Hematopoietic multipotent progenitor cell treated with erythropoietin and hydrocortisone succinate and interleukin-3 and kit ligand, for 17 days (in vitro differentiated cells): ENCODE results near the gene SMARCA2.

Experiments
- DNase-seq: peaks from one replicate; pipeline ENCODE4 v3.0.0-alpha.2; 2015; ENCODE audit warnings: low spot score

The SMARCA2 gene

DNA sequence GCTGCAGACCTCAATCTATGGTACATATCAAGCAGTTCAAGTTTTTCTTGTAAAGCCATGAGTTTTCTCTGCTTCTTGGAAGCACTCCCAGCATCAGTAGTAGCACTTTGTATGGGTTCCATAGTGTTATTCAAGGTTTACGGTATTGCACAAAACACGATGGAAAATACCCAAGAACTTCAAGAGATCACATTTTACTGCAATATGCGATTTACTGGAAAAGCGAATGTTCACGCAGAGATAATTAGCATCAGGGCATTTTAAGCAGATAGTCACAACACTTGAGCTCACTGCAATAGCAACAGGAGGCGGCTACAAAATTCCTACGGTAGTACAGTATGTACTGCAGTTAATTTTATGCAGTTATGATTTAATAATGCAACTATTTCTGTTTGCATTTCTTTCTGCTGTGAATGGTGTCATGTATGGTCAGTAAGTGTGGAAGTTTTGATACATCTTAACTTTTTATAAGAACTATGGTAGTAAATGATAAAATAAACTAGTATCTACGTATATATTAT is 200.8 kb downstream of the SMARCA2 start:
- DNase-seq, result no peak

DNA sequence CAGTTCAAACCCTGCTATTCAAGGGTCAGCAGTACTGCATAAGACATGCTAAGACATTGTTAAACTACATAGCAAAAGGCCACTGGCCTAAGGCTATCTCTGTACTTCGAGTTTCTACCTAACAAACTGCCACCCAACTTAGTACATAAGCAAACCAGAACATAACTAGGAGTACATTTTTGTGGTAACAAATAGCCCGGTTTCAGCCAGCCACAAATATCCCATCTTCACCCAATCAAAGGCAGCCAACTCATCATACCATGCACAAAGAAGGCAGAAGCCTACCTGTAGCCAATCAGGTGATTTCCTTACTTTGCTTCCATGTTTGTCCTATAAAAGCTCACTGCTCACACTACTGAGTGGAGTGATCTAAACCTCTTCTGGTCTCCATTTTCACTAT is 201.4 kb downstream of the SMARCA2 start:
- DNase-seq, result no peak

DNA sequence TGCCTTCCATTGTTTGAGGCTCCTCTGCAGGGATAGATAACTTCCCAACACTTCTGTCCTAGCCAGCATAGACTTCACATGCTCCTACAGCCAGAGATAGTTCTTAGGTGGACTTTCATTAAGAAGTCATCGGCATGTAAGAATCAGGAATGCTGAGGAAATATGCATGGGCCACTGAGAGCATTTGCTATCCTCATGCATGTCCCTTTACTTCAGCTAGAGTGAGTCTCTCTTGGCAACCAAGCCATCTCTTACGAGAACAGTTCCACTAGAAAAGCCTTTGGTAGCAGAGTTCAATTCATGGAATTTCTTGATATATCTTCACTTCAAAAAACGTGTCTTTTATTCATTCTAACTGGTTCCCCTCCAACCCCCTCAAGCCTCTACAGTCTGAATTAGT is 202.4 kb downstream of the SMARCA2 start:
- no peak for DNase-seq

DNA sequence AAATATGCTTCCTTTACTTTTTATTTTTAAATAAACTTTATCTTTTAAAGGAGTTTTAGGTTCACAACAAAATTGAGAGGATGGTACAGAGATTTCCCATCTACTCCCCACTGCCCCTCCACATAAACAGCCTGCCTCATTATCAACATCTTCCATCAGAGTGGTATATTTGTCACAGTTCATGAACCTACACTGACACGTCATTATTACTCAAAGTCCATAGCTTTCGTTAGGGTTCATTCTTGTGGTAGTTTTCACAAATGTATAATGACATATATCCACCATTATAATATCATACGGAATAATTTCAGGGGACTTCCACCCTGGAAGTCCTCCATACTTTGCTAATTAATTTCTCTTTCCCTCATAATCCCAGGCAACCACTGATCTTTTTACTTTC is 204.9 kb downstream of the SMARCA2 start:
- DNase-seq, result no peak

DNA sequence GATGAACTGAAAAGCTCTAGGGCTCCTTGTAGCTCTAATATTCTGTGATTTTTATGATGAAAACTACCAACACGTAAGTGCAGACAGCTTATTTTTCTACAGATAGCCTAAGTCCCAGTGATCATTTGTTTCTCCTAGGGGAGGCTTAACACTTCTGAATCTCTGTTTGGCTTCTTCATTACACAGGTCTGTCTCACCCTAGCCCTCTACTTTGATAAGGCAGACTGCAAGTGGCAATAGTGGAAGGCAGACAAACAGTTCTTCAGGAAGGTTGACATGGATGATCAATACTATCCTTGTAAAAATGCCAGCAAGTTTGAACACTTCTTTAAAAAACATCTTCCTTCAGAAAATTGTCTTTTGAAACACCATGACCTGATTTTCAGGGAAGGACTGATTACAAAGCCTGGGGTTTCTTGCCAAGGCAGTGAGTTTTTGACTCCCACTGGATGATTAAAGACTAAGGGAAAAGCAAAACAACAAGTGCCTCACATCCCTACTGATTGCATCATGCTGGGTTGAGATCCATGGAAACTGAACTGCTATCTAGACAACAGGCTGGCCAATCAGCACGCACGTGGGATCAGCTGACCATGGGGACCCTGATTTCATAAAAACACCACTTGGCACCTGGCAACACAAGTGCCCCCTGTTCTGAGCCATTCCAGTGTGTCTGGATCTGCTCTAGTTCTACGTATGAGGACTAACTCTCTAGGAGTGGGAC is 212.2 kb downstream of the SMARCA2 start:
- DNase-seq, result no peak

DNA sequence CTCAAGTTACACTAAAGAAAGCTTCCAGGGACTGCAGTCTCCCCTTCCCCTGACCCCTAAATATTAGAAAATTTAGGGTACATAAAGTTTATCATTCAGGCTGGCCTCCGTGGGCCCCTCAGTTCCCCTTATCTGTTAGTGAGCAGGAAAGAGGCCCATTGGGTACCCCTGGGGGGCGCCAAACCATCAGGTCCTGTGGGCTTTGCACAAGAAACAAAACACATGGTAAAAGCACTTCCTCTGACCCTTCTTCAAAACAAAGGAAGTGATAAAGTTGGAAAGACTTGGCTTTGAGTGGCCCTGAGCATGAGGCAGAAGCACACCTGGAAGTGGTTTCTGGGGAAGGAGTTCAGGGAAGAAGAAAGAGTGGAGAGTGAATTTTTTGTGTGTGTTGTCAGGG is 213.0 kb downstream of the SMARCA2 start:
- DNase-seq, result no peak

DNA sequence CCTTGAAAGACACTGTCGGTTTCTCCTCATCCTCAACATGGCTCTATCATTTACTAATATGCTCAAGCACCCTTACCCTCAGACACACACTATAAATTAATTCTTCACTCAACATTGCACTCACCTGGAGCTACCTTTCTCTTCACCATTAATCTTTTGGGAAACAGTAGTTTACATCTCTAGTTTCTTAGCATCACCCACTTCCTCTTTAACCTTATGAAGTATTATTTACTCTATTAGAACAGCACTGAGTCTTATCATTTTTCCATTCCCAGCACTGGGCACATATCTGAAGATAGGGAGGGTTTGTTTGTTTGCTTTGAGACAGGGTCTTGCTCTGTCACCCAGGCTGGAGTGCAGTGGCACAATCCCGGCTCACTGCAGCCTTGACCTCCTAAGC is 213.5 kb downstream of the SMARCA2 start:
- no peak for DNase-seq

DNA sequence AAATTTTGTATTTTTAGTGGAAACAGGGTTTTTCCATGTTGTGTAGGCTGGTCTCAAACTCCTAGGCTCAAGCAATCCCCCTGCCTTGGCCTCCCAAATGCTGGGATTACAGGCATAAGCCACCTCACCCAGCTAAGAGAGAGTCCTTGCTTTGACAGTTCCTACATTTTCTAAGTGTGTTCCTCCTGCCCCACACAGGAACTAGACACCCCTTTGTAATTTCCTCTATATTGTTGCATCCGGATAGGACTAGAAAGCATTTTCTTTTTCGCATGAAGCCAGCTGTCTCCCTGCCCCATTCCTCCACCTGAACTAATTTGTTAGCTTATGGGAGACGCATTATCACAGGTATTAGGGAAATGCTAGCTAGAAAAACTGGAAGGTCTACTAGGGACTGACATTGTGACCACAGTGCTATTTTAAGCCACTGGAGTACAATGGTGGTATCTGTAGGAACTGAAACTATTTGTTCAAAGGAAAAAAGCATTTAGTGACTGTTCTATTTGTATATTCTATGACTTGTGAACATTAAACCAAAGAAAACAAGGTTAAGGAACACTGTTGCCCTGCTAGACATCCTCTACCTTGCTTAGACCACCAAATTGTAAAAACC is 214.1 kb downstream of the SMARCA2 start:
- DNase-seq, result no peak

DNA sequence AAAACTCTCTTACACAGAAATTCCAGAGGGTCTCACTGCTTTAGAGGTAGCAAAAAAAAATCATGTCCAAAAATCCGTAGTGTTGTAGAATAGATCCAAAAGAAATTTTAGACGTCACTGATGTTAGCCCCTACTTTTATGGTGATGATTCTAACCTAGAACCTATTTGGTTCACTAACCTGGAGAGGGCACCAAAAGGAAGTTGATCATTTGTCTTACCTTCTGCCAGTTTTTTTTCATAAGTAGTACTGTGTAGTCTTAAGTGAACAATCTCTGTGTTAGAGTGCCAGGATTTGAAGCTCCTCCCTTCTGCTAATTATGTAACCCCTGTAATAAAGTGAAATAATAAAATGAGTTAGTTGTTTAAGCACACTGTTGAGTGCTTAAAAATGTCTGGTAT is 215.2 kb downstream of the SMARCA2 start:
- no peak for DNase-seq

DNA sequence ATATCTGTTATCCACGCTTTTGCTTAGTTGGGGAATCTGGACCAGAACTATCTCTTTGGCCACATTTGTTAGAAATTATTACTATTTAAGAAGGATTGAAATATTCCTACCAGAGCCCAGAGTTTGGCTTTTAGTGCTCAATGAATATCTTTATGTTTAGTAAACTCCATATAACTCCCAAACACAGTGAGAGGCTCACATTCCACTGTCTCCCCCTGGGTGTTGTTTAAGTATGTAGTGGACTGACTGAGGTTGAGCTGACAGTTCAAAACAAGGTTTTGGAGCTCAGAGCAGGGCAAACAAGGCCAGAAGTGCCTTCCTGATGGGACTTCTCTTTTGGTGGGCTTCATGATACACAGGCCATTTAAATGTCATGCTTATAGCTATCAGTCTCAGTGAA is 216.0 kb downstream of the SMARCA2 start:
- DNase-seq, result no peak

DNA sequence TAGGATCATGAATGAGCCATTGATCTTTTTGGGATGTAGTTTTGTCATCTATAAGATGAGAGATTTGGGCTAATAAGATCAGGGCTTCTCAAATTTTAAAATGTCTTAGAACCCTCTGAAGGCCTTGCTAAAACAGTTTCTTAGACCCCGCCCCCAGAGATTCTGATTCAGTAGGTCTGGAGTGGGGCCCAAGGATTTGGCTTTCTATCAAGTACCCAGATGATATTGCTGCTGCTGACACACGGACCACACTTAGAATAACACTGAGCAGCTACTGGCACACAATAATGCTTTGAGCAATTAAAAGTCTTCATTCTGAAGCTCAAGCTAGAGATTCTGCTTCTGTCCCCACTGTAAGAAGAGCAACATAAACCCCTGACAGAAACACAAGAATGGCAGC is 216.7 kb downstream of the SMARCA2 start:
- no peak for DNase-seq

DNA sequence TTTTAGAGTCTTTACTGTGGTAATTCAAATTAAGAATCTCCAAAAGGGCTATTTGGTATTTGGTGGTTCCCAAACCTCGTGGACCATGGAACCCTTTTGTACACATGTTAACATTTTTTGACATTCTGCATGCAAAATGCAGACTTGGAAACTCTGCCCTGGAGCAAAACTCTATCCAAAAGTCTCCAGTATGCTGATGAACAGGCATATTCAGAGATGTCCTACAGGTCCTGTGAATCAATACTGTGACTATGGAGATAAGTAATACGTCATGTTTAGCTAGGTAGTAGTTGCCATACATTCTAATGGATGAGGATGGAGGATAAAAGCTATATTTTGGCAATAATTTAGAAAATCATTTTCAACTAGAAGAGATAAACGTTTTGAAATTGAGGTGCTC is 218.1 kb downstream of the SMARCA2 start:
- DNase-seq, result no peak

DNA sequence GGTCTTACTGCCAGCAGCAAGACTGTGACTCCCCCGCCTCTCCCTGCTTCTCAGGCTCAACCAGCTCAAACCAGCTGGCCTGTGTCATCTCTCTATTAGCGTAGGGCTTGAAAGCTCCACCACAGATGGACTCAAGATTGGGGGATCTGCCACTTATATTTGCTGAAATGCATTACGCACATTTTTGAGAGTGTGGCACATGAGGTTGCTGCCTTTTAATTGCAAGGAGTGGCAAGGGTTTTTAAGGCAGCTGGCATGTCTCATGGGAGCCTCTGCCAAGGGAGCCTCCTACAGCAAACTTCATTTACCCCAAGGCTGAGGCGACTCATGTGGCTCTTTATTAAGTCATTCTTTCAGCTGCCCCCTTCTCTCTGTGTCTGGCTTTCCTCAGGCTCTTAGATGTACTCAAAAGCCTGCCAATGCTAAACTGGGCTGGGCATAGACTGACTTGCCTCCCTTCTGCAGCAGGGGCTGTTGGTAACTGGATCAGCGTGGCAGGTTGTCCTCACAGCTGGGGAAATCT is 219.3 kb downstream of the SMARCA2 start:
- no peak for DNase-seq

DNA sequence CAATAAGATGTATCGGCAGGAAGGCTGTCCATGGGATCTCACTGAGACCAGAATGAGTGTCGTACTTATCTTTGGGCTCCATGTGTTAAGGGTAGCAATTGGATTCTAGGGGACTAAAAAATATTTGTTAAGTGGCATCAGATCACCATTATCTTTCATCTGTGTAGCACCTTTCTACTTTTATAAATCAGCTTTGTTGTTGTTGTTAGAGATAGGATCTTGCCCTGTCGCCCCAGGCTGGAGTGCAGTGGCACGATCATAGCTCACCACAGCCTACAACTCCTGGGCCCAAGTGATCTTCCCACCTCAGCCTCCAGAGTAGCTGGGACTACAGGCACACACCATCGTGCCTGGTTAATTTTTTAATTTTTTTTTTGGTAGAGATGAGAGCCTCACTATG is 220.5 kb downstream of the SMARCA2 start:
- no peak for DNase-seq

DNA sequence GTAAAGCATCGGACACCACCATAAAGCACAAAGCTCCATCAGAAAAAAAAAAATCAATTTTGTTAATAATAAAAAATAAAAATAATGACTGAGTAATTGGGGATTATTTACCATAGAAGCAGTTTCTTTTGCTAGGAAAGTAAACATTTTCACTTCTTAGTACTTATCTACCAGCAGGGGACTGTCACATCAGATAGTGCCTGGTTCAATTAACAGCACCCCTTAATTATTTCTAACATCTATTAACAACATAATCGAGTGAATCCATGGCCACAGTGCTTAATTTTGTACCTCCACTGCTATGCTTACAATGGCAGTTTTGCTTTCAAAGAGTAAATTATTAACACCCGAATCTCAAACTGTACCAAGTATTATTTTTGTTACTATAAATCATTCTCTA is 221.7 kb downstream of the SMARCA2 start:
- DNase-seq, result no peak

DNA sequence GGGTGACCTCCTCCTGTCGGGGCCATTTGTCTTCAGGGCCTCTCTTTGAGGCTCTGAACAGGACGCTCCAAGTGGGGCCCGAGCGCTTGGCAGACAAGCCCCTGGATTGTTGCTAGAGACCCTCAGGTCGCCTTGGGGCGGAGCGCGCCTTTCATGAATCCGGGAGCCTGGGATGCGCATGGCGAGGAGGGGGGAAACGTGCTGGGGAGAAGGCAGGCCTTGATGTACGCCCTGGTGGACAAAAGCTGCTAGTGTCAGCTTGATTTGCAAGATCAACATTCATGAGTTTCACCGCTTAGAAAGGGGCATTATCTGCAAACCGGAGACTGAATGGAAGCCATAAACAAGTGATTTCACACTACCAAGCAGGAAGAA is 226.3 kb downstream of the SMARCA2 start:
- no peak for DNase-seq

DNA sequence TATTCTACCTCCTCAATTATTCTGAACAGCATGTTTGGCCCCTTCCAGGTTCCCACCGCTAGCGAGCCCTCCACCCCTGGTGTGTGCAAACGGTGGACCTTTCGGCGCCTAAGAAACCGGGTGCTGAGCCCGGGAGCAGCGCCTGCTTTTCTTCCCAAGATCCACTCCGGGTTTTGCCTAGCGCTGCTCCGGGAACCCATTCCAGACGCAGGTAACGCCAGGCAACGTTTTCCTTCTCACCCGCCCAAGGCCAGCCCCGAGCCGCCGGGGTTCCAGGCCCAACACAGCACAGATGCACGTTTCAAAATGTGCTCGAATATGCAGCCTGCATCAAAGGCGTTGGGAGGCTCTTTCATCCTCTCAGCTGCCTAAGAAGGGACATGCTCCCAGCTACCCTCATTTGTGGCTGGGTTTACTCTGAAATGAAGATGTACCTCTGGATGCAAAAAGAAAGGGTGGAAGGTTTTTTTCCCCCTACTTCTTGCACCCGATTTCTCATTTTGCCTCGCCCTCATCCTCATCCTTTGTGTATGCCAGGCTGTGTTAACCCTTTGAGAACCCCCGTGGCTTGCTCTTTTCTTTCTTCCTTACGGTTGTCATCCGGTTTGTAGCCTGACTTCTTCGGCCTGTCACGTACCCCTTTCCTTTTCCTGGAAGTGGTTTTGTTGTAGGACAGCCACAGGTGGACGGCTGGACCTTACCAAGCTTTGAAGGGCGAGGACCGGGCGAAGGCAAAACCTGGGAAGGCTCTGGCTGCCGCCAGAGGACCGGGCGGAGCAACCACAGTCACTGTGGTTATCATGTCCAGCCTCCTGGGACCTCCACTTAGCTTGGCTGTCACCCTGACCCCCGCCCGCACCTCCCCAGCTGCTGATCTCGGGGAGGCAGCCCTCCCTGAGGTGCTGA is 226.9 kb downstream of the SMARCA2 start:
- DNase-seq, result no peak

DNA sequence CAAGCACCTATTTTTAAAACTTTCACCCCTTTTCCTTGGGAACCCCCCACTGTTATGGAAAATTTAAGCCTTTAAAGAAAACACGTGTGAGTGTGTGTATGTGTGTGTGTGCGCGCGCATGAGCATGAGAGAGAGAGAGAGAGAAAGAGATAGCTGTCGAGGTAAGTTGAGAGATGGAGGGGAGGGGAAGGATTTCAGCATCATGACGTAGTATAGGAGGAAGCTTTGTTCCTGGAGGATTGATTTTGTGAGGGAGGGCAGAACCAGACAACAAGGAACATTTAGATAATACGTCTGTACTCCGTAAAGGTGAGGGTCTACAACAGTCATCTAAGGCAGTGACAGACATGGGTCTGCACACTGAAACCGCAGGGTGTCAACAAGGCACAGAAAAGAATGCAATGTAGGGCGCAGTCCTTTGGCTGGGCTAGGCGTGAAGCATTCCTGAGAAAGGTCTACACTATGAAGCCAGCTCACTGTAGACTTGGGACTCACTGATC is 227.7 kb downstream of the SMARCA2 start:
- DNase-seq, result no peak
